Measurements from ENCODE around the gene SLC39A11. TPM values are rescaled to one million over a fixed set of nuclear protein-coding genes. Genes with fewer than 3 reads are reported as not detected.

SLC39A11 gene
- total RNA-seq, 1 experiment from 2014 or later, result 20.9 TPM

DNA sequence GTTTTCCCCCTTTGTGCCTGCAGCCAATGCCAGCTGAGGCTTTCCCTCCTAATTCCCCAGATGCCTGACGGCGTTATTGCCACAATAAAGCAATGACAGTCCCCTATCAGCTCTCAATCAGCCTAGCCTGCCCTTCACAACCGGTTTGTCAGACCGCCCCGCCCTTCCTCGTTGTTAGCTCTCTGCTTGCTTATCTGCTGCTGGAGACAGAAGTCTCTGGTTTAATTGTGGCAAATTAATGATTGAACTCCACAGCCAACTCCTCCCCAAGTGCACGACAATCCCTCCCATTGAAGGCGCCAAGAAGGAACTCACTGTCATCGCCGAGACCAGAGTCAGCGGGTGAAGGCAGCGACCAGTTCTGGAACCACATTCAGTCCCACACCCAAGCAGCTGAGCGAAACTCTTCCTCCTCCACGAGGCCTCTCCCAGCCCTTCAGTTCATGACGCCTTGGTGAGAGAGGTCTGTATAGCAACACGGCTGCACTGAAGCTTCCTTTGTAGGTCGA lies 474.4 kb downstream of the SLC39A11 start:
- DNase-seq (ENCODE audit: low spot score), result no peak

DNA sequence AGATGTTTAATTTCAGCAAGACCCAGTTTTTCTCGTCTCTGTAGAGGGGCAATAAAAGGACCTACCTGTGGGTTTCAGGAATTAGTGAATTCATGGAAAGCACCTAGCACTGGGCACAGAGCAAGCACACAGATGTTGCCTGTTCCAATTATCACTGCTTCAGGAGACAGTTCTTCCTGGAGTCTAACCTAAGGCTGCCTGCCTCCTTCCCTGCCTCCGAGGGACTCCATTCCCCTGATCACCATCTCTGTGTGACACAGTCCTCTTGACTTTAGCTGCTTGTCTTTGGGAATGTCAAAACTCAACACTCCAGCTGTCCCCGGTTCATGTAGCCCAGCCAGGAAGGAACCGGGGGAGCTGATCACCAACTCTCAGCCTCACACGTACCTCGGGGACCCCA lies 474.9 kb downstream of the SLC39A11 start:
- no peak for DNase-seq (ENCODE audit: low spot score)

DNA sequence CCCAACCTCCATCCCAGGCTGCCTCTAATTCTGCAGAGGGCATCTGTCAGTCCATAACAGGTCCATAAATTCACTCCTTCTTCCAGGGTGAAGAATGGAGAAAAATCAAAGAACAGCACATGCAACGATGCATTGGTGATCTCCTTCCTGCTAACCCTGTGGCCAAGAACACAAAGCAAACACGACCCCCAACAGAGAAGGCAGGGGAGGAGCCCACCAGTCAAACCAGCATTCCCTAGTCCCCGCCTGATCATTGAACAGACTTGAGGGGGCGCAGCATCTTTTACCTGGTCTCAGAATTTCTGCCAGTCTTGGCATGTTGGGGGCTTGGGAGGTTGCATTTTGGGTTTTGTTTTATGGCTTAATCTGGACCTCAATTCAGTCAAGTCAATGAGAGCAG lies 476.0 kb downstream of the SLC39A11 start:
- DNase-seq (ENCODE audit: low spot score), result no peak

DNA sequence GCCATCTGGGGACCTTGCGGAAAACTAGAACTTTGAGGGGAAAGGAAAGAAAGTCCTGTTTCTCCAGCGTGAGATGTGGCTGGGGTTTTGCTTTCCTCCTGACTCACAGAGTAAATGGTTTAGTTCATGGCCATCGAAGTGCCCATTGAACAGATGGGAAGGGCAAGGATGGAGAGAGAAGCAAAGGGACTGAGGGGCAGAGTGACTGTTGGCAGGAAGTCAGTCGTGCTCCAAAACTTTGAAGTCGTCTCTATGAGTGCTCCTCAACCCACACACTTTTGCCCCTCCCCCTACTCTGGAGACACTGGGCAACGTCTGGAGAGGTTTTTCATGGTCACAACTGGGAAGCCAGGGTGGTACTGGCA lies 476.9 kb downstream of the SLC39A11 start:
- DNase-seq (ENCODE audit: low spot score), result no peak

DNA sequence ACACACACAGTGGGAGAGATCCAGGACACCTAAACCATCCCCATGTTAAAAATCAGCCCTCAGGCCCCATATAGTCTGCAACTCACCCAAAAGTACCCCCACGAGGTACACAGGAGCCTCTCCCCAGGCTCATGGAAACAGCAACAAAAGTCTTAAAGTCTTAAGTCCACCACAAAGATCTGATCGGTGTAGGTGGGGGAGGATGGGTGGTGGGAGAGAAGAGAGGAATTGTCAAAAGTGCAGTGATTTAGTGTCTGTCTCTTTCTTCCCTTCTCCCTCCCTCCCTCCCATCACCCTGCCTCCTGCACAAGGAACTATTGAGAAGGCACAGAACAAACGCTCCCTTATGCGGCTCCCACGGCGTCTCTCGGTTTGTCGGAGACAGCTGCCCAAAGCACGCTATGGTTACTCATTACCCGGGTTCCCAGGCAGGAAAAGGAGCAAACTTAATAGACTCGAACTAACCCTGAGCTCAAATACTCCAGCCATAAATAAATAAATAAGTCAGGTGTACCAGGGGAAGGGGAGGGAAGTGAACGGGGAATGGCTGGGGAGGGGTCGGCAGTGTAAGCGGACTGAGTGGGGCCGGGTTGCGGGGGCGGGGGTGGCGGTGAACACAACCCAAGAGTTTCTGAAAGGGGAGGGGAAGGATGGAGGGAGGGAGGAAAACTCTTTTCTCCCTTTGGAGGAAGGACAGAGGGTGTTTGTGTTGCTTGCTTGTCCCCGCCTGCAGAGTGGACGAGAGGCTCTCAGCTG lies 477.4 kb downstream of the SLC39A11 start:
- no peak for DNase-seq (ENCODE audit: low spot score)

DNA sequence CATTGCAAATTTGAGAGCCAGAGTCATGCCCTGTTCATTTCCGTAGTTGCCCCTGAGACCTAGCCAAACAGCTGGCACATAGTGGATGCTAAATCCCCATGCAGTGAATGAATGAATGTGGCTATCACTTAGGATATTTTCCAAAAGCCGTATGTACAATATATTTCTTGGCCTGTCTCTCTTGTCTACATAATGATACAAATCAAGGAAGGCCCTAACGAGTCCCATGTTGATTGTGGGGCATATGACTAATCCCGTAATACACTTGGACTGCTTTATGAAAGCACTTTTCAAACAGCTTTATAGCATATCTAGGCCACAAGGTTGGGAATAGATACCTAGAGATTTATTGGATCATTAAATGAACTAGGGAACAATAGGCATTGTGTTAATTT lies 478.0 kb downstream of the SLC39A11 start:
- no peak for DNase-seq (ENCODE audit: low spot score)

DNA sequence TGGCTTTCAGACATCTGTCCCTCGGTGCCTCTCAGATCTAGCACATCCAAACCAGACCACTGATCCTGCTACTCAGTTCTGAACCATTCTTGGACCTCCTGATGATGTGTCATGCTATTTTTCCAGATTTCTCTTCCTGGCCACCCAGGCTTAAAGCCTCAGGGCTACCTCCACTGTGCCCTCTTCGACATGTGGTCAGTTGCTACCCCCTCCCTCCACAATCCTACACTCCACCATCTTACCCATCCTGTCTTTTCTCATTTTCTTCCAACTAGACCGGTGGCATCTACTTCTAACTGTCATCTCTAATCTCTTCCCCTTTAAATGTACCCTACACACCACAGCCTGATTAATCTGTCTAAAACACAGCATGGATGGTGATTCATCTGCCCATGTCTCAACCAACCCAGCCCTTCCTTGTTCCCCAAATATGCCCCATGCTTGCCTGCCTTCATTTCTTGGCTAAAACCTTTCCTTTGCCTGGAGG lies 478.6 kb downstream of the SLC39A11 start:
- no peak for DNase-seq (ENCODE audit: low spot score)

DNA sequence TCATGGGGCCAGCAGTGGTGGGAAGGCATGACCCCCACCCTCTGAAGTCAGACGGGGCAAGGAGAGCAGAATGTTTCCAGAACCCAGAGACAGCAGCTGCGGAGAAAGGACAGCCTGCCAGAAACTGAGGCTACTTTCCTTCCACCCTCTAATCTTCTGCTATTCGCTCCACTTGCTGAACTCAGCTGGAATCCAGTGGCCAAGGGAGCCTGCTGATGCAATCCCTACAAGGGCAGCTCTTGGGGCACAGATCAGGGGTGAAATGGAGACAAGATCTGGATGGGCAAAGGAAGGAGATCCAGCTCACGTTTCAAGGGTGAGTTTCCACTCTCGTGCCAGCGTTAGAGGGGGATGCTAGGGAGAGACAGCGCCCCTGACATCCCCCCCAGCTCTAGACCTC lies 479.1 kb downstream of the SLC39A11 start:
- no peak for DNase-seq (ENCODE audit: low spot score)

DNA sequence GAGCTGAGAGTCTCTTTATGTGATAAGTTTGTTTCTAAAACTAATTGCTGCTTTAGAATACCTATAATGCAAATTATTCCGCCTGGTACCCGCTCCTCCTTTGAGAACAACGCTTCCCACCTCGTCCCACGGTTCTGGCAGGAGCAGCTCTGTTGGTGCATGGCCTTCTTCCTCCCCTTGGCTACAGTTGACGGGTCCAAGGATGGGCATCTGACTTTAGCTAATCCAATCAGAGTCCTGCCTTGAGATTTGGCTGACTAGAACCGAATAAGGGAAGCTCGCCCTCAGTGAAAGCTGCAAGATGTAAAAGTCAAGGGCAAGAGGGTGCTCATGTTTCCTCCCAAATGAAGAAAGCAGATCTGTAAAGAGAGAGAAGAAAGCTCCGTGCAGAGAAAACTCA lies 481.3 kb downstream of the SLC39A11 start:
- no peak for DNase-seq (ENCODE audit: low spot score)

DNA sequence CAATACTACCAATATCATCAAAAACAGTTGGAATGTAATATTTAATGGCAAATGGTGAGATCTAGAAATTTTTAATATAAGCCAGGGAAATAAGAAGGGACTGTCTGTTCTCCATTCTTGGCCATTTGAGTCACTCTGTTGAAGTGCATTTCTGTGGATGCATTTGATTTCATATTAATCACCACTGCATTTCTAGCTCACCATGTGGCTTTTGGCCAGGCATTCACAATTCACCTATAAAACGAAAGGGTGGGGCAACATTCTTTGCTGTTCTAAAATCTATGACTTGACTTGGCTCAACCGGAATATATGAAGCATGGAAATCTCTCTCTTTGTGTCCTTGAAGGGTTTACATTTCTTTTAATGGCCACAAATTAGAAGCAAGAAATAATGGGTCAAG lies 483.0 kb downstream of the SLC39A11 start:
- DNase-seq (ENCODE audit: low spot score), result no peak

DNA sequence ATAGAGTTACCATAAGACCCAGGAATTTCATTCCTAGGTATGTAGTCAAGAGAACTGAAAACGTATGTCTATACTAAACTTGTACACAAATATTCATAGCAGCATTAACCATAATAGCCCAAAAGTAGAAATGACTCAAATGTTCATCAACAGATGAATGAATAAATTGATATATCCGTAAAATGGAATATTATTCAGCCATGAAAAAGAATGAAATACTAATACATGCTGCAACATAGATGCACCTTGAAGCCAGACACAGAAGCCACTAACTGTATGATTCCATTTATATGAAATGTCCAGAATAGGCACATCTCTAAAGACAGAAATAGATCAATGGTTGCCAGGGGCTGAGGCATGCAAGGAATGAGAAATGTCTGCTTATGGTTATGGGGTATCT lies 484.1 kb downstream of the SLC39A11 start:
- no peak for DNase-seq (ENCODE audit: low spot score)

DNA sequence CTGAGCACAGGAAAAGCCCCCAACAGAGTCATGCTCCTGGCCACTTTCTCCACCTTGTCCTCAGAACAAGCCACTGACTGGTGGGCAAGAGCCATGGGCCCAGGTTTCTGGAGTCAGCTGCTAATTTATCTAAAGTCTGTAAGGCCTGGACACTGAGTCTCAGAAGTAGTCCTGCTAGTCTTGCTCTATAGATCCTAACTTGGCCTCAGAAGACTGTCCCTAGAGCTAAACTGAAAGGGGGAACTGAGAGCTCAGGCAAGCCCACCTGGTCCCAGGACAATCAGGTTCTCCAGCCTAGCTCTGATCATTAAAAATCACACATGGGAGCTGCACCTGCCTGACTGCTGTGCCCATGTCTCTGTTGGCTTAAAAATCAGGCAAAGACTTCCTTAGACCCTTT lies 485.8 kb downstream of the SLC39A11 start:
- no peak for DNase-seq (ENCODE audit: low spot score)

DNA sequence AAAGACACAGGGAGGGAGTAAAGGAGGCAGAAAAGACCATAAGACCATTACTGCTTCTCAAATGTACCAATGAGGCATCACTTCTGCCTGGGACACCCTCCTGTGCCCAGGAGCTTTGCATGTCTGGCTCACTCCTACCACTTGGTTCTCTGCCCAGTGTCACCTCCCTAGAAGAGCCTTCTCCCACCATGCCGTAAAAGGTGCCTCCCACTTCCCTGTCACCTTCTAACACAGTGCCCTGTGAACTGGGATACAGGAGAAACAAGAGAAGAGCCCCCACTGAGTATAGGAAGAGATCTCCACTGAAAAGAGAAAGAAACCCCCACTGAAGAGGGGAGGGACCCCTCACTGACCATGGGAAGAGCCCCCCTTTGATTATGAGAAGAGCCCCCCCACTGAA lies 486.9 kb downstream of the SLC39A11 start:
- DNase-seq (ENCODE audit: low spot score), result no peak

DNA sequence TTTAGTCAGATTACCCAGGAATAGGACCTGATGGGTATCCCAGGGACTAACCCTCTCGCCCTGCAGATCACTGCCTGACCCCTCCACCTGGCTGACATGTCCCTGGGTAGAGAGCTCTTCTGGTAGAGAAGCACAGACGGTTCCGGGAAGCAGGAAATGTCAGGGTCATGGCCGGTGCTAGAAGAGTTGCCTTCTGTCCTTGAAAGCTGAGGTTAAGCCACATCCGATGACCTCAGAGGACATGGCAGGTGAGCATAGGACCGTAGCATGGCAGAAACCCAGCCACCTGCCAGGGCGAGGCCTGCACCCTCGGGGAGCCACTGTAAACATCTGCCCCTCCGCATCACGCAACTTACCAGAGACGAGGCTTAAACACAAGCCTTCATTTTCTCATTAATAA lies 488.0 kb downstream of the SLC39A11 start:
- DNase-seq (ENCODE audit: low spot score), result no peak

DNA sequence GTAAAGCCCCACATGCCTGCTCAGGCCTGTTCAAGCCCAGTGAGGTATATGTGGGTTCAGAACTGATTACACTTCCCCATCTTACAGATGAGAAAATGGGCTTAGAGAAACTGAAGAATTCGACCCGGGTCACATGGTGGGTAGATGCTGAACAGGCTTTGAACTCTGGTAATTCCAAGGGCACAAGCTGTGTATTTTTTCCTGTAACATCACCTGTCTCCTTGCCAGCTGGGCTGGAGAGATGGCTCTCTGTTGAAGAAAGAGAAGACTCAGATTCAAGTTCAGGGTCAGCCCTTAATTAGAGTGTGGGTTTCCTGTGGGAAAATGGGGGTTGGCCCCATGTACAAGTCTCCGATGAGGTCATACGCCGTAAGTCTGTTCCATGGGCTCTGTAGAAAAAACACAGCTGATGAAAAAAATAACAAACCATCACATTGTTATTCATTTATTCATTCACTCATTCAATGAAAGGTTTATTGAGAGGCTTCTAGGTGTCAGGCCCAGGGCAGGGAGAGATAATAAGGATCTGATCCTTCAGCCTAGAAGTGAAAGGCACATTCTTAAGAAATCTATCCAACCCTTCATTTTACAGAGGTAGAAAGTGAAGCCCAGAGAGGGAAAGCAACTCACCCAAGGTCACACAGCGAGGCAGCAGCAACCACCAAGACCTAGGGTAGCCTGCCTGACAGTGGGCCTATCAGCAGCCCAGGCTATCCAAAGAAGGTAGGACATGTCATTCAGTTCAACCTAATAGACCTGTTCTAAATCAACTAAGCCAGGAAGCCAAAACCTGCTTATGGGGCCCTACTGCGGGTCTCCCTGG lies 488.9 kb downstream of the SLC39A11 start:
- peak; percentile 62 for DNase-seq (ENCODE audit: low spot score)

DNA sequence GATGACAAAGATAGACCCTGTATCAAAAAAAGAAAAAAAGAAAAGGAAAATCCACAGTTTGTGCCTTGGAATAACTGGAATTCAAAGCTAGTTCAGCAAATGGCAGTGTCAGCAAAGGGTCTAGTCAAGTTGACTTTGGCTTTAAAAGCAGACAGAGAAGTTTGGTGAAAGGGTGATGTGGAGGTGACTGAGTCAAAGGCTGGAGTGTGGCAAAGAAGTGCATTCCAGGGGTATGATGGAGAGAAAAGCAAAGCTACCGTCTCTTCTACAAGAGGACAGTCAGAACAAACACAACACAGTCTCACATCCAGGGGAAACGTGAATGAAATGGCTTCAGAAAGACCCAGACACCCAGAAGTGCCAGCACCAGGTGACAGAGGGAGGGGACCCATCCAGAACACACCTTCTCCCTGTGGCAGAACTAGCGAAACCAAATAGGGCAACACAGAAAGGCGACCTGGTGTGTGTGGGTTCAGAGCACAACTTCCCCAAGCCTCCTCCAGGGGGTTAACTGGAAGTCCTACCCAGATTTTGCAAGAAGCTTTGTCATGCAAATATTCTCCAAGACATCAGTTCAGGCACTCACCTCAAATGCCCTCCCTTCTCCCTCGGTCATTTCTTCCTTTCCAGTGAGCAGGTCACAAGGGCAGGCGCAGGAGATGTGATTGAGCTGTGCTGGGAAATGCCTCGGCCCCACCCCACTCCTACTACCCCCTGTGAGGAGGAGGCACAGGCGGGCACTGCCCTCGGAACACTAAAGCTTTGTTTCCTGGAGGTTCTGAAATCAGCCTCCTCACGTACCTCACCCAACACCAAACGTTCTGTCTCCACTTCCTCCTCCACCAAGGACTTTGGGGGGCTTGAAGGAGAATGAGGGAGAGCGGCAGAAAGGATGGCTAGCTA lies 489.7 kb downstream of the SLC39A11 start:
- peak; percentile 84 for DNase-seq (ENCODE audit: low spot score)

DNA sequence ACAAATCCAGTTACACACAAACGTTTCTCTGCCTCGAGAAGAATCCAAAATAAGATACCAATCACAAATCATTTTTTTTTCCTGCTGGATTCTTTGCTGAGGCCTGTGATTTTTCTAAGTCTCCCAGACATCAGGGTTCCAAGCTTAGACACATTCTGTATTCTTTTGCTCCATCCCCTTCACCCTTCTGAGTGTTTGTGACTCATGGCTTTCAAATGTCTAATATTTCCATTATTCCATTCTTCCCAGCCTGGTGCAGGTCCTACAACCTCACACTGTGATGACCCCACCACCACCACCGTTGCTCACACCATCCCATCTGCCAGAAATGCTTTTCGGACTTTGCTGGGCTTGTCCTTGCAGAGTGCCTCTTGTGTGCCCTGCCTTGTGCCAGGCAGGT lies 491.6 kb downstream of the SLC39A11 start:
- no peak for DNase-seq (ENCODE audit: low spot score)

DNA sequence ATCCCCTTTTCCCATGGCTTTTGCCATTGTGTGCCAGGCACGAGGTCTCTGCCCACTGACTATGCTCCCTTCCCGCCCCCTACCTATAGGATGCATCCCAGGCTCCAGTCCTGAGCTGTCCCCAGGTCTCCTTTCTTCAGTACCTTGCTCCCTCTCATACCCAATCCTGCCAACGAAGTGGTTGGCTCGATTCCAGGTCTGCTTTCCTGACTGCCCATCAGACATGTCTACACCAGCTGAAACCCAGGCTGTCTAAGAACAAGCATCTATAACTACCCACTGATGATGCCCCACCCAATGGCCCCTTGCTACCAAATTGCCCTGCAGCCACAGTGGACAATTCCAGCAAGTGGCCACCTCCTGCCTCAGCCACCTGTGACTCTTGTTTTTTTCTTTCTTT lies 492.6 kb downstream of the SLC39A11 start:
- DNase-seq (ENCODE audit: low spot score), result no peak

DNA sequence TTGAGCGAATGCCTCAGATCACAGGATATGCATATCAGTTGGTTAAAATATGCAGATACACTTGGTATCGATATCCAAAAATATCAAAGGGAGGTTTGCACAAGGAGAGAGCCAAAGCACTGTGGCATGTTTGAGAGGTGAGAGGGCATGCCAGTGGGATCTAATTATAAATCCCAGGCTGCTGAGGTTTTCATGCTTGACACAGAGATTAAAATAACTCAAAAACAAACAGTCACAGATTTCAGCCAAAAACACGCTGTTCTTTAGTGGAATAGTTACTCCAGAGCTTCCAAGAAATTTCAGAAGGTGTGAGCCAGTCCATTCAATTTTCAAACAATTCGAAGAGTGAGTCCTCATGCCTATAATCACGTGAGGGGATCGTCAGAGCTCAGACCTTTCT lies 493.8 kb downstream of the SLC39A11 start:
- no peak for DNase-seq (ENCODE audit: low spot score)

DNA sequence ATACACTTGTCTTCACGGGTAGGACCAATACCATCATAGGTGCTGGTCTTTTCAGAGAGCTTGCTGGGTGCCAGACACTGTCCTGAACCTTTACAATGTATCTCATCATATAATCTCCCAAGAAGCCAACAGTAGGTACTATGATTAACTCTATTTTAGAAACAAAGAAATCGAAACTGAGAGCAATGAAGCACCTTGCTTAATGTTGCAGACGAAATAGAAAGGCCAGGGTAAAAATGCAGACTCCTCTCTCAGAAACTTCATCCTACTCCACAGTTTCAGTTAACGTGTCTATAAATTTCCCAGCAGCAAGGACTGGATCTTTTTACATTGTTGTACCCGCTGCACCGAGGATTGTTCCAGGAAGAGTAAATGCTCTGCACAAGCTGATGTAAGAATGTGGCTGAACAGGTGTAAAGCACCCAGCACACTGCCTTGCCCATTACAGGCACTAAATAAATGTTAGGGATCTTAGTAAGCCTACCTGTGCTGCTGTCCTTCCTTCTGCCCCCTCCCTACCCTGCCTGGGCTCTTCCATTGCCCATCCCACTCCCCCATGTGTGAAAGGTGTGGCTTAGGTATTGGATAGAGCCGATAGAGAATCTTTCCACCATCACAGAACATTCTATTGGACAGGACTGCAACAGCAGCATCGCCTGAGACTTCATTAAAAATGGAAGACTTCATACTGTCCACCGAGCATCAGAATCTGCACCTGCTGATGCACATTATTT lies 495.0 kb downstream of the SLC39A11 start:
- DNase-seq (ENCODE audit: low spot score), result no peak
